Esophagus mucosa (tissue), 1 donor: ENCODE data around the gene SPACA7. TPM values are rescaled to one million over a fixed set of nuclear protein-coding genes. Genes with fewer than 3 reads are reported as not detected.
A peak's percentile ranks its signal among the peaks of the same experiment; 100 is the strongest.
"Not testable (repeated sequence)": the region's sequence is repeated elsewhere in the genome, so short reads cannot be mapped to it uniquely, and the experiment has no call there.

Experiments used
- ATAC-seq: fragments of 200-7000 bp; cut with Tn5 transposase; one replicate; pipeline ENCODE4 v1.9.1; 2020
- total RNA-seq: library from RNA; stranded (reverse); gene quantifications from one replicate; pipeline ENCODE4 v1.2.4, GENCODE V29; 2023
- donor health status: DM: yes; HTN: yes; CAD: no.

Gene SPACA7
- total RNA-seq, 1 donor from 2014 or later: not detected

DNA sequence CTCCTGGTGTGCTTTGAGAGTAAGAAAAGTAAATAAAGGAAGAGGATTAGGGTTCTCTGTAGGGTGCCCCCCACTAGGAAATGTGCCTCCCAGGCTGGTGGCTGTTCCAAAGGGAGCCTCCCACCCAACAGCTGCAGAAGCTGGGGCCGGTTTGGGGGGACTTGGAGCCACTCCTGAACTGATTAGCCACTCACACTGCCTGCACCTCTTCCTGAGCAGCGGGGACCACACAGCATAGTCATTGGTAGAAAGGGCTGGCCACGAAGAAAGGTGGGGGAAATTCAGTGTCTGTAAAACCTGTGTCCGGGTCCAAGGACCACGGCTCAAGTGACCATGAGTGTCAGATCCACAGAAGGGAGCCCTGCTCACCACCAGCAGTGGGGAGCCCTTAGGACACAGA, 55.6 kb downstream of the SPACA7 start:
- no peak for ATAC-seq

- ATAC-seq: not testable (repeated sequence)
These were observed 56.6 kb downstream of the SPACA7 start for GRCh38 chr13:112432734-112433133.

DNA sequence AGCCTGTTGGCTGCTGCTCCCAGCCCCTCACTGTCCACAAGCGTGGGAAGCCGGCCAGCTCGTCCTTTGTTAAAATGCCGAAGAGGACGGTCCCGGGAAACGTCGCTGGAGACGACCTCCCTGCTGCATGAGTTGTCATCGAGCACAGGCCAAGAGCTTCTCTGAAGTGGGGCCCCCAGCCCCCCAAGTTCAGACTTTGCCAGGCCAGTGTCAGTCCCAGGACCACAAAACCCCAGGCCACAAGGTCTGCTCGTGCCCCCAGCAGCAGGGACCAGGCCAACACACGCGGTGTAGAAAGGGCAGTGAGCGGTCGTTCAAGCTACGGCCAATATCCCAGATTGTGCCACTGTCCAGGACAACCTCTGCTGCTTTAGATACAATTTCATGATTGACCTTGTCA, 57.4 kb downstream of the SPACA7 start:
- not testable (repeated sequence) for ATAC-seq

GRCh38 chr13:112434032-112434431, 57.9 kb downstream of the SPACA7 start:
- no peak for ATAC-seq

DNA sequence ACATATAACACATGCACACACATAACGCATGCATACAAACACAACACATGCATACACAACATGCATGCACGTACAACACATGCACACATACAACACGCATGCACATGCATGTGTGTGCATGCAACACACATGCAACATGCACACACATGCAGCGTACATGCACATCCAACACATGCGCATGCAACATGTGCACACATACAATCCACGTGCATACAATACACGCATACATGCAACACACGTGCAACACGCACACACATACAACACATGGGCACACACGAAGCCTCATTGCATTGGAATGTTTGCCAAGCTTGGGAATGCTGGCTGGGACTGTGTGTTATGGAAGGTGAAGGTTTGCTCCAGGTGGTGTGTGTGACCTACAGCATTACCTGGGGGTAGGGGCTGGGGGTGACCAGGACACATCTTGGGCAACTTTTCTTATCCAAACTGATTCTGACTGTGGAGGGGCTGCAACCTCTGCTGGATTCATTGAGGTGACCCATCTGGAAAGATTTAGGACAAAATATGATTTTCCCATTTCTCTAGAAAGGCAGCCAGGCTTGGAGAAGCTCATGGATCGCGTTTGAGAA, 58.9 kb downstream of the SPACA7 start:
- no peak for ATAC-seq

- ATAC-seq: no peak
These were observed 59.8 kb downstream of the SPACA7 start for GRCh38 chr13:112435973-112436372.

- ATAC-seq: no peak
These were observed 61.9 kb downstream of the SPACA7 start for GRCh38 chr13:112438094-112438493.

DNA sequence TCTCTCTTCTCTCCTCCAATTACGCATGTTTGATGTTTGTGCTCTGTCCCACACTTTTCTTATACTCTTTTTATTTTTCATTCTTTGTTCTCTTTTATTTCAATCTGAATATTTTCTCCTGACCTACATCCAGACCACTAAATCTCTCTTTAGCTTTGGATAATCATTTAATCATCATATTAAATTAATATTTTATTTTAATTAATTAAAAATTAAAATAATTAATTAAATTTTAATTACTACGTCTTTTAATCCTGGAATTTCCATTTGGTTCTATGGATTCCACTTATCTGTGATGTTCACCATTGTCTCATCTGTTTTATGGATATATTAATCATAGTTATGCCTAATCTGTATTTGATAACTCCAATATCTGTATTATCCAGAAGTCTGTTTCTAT, 62.4 kb downstream of the SPACA7 start:
- no peak for ATAC-seq

- ATAC-seq: no peak
These were observed 65.1 kb downstream of the SPACA7 start for GRCh38 chr13:112441226-112441625.

DNA sequence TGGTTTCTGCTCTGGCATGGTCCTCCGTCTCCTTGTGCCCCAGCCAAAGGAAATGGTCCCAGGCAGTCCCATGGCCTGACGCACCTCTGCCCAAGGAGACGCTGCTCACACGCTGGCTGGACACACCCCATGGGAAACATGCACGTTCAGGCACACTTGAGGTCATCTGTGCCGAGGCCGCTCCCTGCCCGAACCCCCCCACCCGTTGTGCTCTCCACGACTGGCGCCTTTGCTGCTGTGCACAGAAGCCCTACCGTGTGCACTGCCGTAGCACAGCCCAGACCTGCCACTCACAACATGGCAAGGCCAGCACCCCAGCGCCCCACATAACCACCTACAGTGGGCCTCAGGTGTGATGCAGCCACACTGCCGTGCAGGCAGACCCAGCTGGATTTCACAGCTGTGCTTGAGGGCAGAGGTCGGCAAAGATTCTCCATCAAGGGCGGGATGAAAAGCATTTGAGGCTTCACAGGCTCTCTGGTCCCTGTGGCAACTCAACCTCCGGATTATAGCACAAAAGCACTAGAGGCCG, 65.7 kb downstream of the SPACA7 start:
- no peak for ATAC-seq

DNA sequence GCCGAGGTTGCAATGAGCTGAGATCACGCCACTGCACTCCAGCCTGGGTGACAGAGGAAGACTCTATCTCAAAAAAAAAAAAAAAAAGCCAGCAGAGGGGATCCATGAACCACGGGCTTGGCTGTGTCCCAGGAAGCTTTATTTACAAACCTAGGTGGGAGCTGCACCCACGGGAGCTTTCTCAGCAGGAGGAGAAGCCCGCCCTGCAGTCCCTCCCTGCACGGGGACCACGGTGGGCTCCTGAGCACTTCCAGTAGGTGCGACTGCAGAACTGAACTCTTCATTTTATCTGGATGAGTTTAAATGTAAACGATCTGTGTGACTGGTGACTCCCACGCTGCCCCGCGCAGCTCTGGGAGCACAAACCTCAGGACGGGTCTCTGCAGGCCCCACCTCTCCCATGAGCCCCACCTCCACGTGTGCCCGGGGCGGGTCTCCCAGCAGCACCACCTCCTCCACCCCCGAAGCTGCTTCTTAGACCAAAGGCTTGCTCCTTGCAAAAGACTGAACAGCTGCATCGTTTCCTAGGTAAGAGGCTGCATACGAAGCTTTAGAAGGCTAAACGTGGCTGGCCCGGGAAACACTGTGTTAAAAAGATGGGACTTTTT, 66.4 kb downstream of the SPACA7 start:
- no peak for ATAC-seq

DNA sequence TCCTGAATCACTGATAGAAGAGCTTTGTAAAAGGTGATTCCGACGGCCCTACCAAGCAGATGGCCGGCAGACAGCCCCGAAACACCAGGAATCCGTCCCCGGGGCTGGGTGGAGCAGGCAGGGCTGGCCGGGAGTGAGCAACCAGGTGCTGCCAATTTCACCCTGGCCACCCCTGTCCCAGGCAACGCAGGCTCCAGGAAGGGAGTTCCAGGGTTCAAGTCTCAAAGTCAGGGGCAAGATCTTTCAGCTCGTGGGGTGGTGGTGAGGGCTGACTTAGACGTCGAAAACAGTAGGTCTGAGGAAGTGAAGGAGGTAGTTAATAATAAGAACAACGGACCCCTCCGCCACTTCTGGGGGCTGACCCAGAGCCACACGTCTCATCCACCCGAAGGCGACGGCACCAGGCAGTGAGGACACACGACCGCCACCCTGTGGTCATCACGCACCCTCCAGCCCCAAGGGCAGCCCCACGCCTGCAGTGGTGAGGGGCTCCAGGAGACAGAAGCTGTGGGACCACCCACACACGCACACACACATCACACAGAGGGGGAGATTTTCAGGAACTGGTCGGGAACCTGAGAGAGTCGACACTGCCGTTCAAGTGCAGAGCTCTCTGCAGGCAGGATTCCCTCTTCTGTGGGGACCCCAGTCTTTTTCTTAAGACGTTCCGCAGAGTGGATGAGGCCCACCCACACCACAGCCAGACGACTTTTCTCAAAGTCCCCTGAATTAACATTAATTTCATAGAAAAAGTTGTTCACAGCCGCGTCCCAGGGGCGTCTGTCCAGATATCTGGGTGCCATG, 67.2 kb downstream of the SPACA7 start:
- no peak for ATAC-seq

- peak; percentile 90 for ATAC-seq
These were observed 67.8 kb downstream of the SPACA7 start for GRCh38 chr13:112443995-112444311.

- peak; percentile 6 for ATAC-seq
These were observed 68.6 kb downstream of the SPACA7 start for GRCh38 chr13:112444416-112445399.

GRCh38 chr13:112445411-112446271, 69.5 kb downstream of the SPACA7 start:
- ATAC-seq: no peak

- no peak for ATAC-seq
These were observed 70.2 kb downstream of the SPACA7 start for GRCh38 chr13:112446347-112446861.

GRCh38 chr13:112446867-112447266, 70.7 kb downstream of the SPACA7 start:
- ATAC-seq: no peak

DNA sequence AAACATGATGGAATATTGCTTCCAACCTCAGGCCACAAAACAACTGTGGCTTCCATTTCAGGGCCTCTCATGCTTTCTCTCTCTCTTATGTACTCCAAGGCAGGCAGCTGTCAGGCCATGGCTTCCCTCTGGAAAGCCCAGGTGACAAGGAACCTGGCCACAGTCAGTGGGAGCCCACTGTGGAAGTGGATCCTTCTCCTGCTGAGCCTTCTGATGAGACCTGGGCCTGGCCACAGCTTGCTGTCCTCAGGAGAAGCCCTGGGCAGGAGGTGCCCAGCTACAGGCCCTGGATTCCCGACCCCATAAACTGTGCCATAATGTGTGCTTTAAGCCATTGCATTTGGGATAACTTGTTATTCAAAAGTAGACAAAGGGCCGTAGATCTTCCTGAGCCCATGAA, 71.2 kb downstream of the SPACA7 start:
- no peak for ATAC-seq

- no peak for ATAC-seq
These were observed 71.8 kb downstream of the SPACA7 start for GRCh38 chr13:112447761-112448603.
